Type B pancreatic cell (in vitro differentiated cells): ENCODE measurements around the gene TSPAN4. TPM values are rescaled to one million over a fixed set of nuclear protein-coding genes. Genes with fewer than 3 reads are reported as not detected.
A peak's percentile ranks its signal among the peaks of the same experiment; 100 is the strongest.

Source experiments
- DNase-seq: peaks from one replicate; pipeline ENCODE4 v3.0.0; 2021; ENCODE audit warnings: mixed read lengths; ENCODE audit not compliant: unreplicated experiment; ENCODE audit errors: extremely low spot score
- H3K27ac Mint-ChIP-seq: 2 replicates; pipeline ENCODE4 v1.8.0; 2021; ENCODE audit warnings: mild to moderate bottlenecking, mixed read lengths
- H3K27me3 Mint-ChIP-seq: 2 replicates; pipeline ENCODE4 v1.8.0; 2021; ENCODE audit warnings: mixed read lengths
- H3K36me3 Mint-ChIP-seq: 2 replicates; pipeline ENCODE4 v1.8.0; 2021; ENCODE audit warnings: mixed read lengths
- H3K4me1 Mint-ChIP-seq: one replicate; pipeline ENCODE4 v1.8.0; 2021; ENCODE audit warnings: mixed read lengths; ENCODE audit not compliant: unreplicated experiment
- H3K4me3 Mint-ChIP-seq: 2 replicates; pipeline ENCODE4 v1.8.0; 2021; ENCODE audit warnings: mild to moderate bottlenecking, mixed read lengths
- H3K9me3 Mint-ChIP-seq: 2 replicates; pipeline ENCODE4 v1.8.0; 2021; ENCODE audit warnings: mixed read lengths
- CTCF ChIP-seq: fragments of 200-600 bp; sonication (generic); conservative IDR thresholded peaks from 2 replicates; pipeline ENCODE4 v1.5.0; 2021; ENCODE audit warnings: antibody characterized with exemption, mild to moderate bottlenecking
- total RNA-seq: library from RNA; stranded (reverse); gene quantifications from 2 replicates; pipeline ENCODE4 v1.2.1, GENCODE V29; 2021; ENCODE audit warnings: low replicate concordance

Gene TSPAN4
- total RNA-seq, 1 donor from 2014 or later, result 43.2 TPM

DNA sequence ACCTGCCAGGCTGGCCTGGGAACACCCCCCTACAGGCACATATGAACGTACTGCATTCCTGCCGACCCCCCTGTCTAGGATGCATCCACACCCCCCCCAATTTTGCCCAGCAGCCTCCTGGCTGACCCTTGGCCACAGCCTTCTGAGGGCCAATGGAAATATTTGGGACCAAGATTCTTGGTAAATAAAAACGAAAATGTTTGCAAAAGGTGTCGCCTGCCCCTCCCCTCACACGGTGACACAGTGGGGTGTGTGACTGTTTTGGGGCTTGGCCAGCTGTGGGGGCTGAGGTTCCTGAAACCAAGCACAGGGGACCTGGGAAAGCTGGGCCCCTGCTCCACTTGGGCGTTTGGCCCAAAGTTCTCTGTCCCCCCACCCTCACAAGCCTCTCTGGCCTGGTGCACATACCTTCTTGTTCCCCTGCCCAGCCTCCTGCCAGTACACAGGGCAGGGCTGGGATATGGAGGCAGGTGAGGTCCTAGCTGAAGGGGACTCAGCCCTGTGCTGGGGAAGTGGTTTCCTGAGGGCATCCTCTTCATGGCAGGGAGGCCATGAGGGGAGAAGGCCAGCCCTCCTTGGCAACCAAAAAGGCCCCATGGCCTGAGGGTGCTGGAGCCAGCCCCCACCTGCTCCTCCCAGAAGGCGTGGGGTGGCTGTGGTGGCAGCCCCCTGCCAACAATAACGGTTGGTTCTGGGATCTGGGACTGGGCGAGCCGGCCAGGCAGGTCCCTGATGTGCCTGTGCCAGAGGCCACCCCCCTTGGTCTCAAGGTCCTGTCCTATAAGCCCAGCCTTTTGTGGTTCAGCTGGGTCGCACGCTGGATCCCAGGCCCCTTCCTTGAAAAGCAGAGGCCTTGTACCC is 17.1 kb upstream of the TSPAN4 start:
- Mint-ChIP-seq H3K36me3 (no peaks in the 10 kb centered on the region), H3K27ac (peak overlapping the region; percentile 29), H3K4me3 (no peak overlapping the region), H3K27me3 (peaks cover 32% of the 10 kb centered on the region), H3K9me3 (no peaks in the 10 kb centered on the region), H3K4me1 (peaks cover 10% of the 10 kb centered on the region)
- DNase-seq, result no peak
- no peak for TF ChIP-seq CTCF

DNA sequence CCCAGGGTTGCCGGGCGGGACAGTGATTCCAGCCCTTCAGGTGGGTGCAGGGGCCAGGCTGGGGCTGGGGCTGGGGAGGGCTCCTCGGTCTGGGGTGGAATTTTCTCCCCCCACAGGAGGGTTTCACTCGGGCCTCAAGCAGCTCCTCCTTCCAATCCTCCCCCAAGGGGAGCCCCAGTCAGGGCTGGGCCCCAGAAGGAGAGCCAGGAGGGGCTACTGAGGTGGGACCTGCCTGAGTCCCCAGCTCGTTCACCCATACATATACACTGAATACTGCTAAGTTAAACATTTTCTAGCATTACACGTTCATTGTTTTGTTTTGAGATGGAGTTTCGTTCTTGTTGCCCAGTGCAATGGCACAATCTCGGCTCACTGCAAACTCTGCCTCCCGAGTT is 16.4 kb upstream of the TSPAN4 start:
- Mint-ChIP-seq H3K4me1 (peaks cover 10% of the 10 kb centered on the region), H3K9me3 (no peaks in the 10 kb centered on the region), H3K27me3 (peaks cover 34% of the 10 kb centered on the region), H3K27ac (peak overlapping the region; percentile 79), H3K36me3 (no peaks in the 10 kb centered on the region), H3K4me3 (peak overlapping the region; percentile 77)
- no peak for DNase-seq
- no peak for TF ChIP-seq CTCF

GRCh38 chr11:826836-827145 is 15.9 kb upstream of the TSPAN4 start:
- Mint-ChIP-seq H3K4me1 (peaks cover 10% of the 10 kb centered on the region), H3K9me3 (no peaks in the 10 kb centered on the region), H3K36me3 (no peaks in the 10 kb centered on the region), H3K27ac (peak overlapping the region; percentile 79), H3K27me3 (peaks cover 40% of the 10 kb centered on the region), H3K4me3 (peak overlapping the region; percentile 77)
- DNase-seq, result no peak
- no peak for TF ChIP-seq CTCF

- Mint-ChIP-seq H3K4me3 (peak overlapping the region; percentile 83), H3K4me1 (peaks cover 10% of the 10 kb centered on the region), H3K27me3 (peaks cover 44% of the 10 kb centered on the region), H3K9me3 (no peaks in the 10 kb centered on the region), H3K27ac (peak overlapping the region; percentile 56), H3K36me3 (no peaks in the 10 kb centered on the region)
- DNase-seq, result no peak
- TF ChIP-seq CTCF, result no peak
These were observed 15.3 kb upstream of the TSPAN4 start for GRCh38 chr11:827146-827896.

- peak within 1 kb of the TSS; percentile 83 for H3K4me3 Mint-ChIP-seq
- no peaks in the 10 kb centered on the region for H3K36me3 Mint-ChIP-seq
- peak within 1 kb of the TSS; percentile 56 for H3K27ac Mint-ChIP-seq
- peaks cover 45% of the 10 kb centered on the region for H3K27me3 Mint-ChIP-seq
- H3K9me3 Mint-ChIP-seq, result no peaks in the 10 kb centered on the region
- DNase-seq, result no peak
- TF ChIP-seq CTCF, result no peak
- H3K4me1 Mint-ChIP-seq, result peaks cover 10% of the 10 kb centered on the region
These were observed 14.8 kb upstream of the TSPAN4 start, which contains the start of gene CRACR2B for GRCh38 chr11:827897-828192. Gene CRACR2B, plus strand, starts transcription at chr11:827919. Its CDS starts 689 bp downstream, at chr11:828608.
